Naive thymus-derived CD4-positive, alpha-beta T cell (primary cell): Measurements from ENCODE around the gene MYBPC2. TPM values are rescaled to one million over a fixed set of nuclear protein-coding genes. Genes with fewer than 3 reads are reported as not detected.

Experiments
- ATAC-seq: fragments of 150-1000 bp; cut with Tn5 transposase; 2 replicates; pipeline ENCODE4 v1.10.0; 2021; ENCODE audit warnings: mild to moderate bottlenecking, moderate library complexity
- CTCF ChIA-PET: fragments of 350-600 bp; sonication (Branson Sonifier 250); formaldehyde crosslinking; loops from one replicate; lab custom pipeline; 2021; ENCODE audit warnings: antibody characterized with exemption; lab: Charles Lee
- POLR2A ChIA-PET: fragments of 350-600 bp; sonication (Branson Sonifier 250); formaldehyde crosslinking; loops from one replicate; lab custom pipeline; 2021; ENCODE audit warnings: antibody characterized with exemption, inconsistent platforms; lab: Charles Lee
- DNase-seq, 9 donors: peaks; one replicate each; pipeline versions ENCODE4 v3.0.0 to v3.0.0-alpha.2; 2020 to 2022; ENCODE audit warnings: mixed read lengths in 1 of 9
- H3K27ac ChIP-seq: one replicate; pipeline ENCODE4 v1.7.0; 2013; ENCODE audit warnings: mild to moderate bottlenecking, low read depth, low read length, moderate library complexity
- H3K27me3 ChIP-seq, 2 donors: one replicate each; pipeline ENCODE4 v1.7.0; 2013; ENCODE audit warnings: low read length in 2 of 2, mild to moderate bottlenecking in 2 of 2, moderate library complexity in 2 of 2; ENCODE audit not compliant: control insufficient read depth in 2 of 2, insufficient read depth in 2 of 2
- H3K36me3 ChIP-seq, 3 experiments: 1 replicate in 2 of 3; 2 replicates in 1 of 3; pipeline ENCODE4 v1.7.0; 2013; ENCODE audit warnings: low read length in 3 of 3, mild to moderate bottlenecking in 3 of 3, moderate library complexity in 1 of 3; ENCODE audit not compliant: insufficient read depth in 3 of 3, control insufficient read depth in 2 of 3
- H3K4me1 ChIP-seq, 2 donors: one replicate each; pipeline ENCODE4 v1.7.0; 2013; ENCODE audit warnings: low read length in 2 of 2, mild to moderate bottlenecking in 2 of 2, moderate library complexity in 1 of 2; ENCODE audit not compliant: control insufficient read depth in 2 of 2, insufficient read depth in 2 of 2
- H3K4me3 ChIP-seq: 2 replicates; pipeline ENCODE4 v1.7.0; 2013; ENCODE audit warnings: mild to moderate bottlenecking, low read length
- H3K9me3 ChIP-seq, 3 experiments: 1 replicate in 2 of 3; 2 replicates in 1 of 3; pipeline ENCODE4 v1.7.0; 2013; ENCODE audit warnings: low read length in 3 of 3; ENCODE audit not compliant: control insufficient read depth in 2 of 3
- H3K27ac Mint-ChIP-seq, 9 donors: one replicate each; pipeline ENCODE4 v1.8.0; 2020 to 2022; ENCODE audit warnings: mixed read lengths in 9 of 9, mild to moderate bottlenecking in 8 of 9, moderate library complexity in 5 of 9, inconsistent platforms in 2 of 9
- H3K27me3 Mint-ChIP-seq, 5 donors: one replicate each; pipeline ENCODE4 v1.8.0; 2021 to 2022; ENCODE audit warnings: mixed read lengths in 5 of 5, mild to moderate bottlenecking in 1 of 5
- H3K36me3 Mint-ChIP-seq, 5 donors: one replicate each; pipeline ENCODE4 v1.8.0; 2020 to 2022; ENCODE audit warnings: mixed read lengths in 5 of 5, mild to moderate bottlenecking in 3 of 5, inconsistent platforms in 1 of 5
- H3K4me1 Mint-ChIP-seq, 7 donors: one replicate each; pipeline ENCODE4 v1.8.0; 2020 to 2022; ENCODE audit warnings: mixed read lengths in 7 of 7, mild to moderate bottlenecking in 3 of 7, inconsistent platforms in 1 of 7
- H3K4me3 Mint-ChIP-seq, 10 donors: one replicate each; pipeline ENCODE4 v1.8.0; 2020 to 2022; ENCODE audit warnings: mild to moderate bottlenecking in 10 of 10, mixed read lengths in 10 of 10, moderate library complexity in 6 of 10, inconsistent platforms in 2 of 10
- H3K9me3 Mint-ChIP-seq, 11 donors: one replicate each; pipeline ENCODE4 v1.8.0; 2020 to 2022; ENCODE audit warnings: mixed read lengths in 11 of 11, mild to moderate bottlenecking in 4 of 11, inconsistent platforms in 1 of 11, moderate library complexity in 1 of 11
- intact Hi-C, 2 donors: fragments of 100-400 bp; cut with micrococcal nuclease; formaldehyde crosslinking; loops; one replicate each; pipeline ENCODE4 v1.15.1; 2023
- polyA plus RNA-seq, 2 donors: library from polyadenylated mRNA; unstranded; fragments of 300-500 nt; fragmentation: Illumina TruSeq; gene quantifications; one replicate each; pipeline ENCODE4 v1.2.3, GENCODE V29; 2021
- total RNA-seq, 6 experiments: library from RNA in 5 of 6; stranded (reverse) in 5 of 6; gene quantifications; 1 replicate in 5 of 6; 2 replicates in 1 of 6; pipeline ENCODE4 v1.2.3 and lab custom pipeline; 2021 to 2026

Gene MYBPC2
- total and polyA plus RNA-seq, 7 experiments from 2014 or later, result 0.39 to 0.92 TPM; not detected in 5

DNA sequence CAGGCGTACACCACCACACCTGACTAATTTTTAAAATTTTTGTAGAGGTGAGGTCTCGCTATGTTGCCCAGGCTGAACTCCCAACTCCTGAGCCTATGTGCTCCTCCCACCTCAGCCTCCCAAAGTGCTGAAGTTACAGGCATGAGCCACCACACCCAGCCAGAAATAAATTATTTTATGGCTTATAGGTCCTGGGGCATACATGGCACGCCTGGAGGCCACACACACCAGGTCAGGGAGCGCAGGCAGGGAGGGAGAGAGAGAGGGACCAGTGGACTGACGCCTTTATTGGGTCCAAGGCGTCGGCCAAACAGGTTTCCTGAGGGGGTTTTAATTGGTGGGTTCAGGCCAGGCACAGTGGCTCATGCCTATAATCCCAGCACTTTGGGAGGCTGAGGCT lies 7.1 kb upstream of the MYBPC2 start:
- peaks cover 0 to 8% (median 5%) of the 10 kb centered on the region in 7 donors for H3K4me1 Mint-ChIP-seq
- peaks cover 0 to 4% (median 0%) of the 10 kb centered on the region in 5 donors for H3K36me3 Mint-ChIP-seq
- CTCF ChIA-PET, result no interaction called here
- POLR2A ChIA-PET, result no interaction called here
- peaks cover 8 to 15% (median 9%) of the 10 kb centered on the region in 5 donors for H3K27me3 Mint-ChIP-seq
- H3K4me3 Mint-ChIP-seq, result no peak overlapping the region
- DNase-seq (no peak), ATAC-seq (no peak)
- intact Hi-C loops, result no loop called here
- Histone ChIP-seq H3K27ac (no peak overlapping the region), H3K4me1 (peaks cover 0 to 6% of the 10 kb centered on the region in 2 donors), H3K9me3 (no peaks in the 10 kb centered on the region), H3K4me3 (no peak overlapping the region), H3K36me3 (no peaks in the 10 kb centered on the region), H3K27me3 (no peaks in the 10 kb centered on the region)
- no peaks in the 10 kb centered on the region for H3K9me3 Mint-ChIP-seq
- H3K27ac Mint-ChIP-seq, result no peak overlapping the region

DNA sequence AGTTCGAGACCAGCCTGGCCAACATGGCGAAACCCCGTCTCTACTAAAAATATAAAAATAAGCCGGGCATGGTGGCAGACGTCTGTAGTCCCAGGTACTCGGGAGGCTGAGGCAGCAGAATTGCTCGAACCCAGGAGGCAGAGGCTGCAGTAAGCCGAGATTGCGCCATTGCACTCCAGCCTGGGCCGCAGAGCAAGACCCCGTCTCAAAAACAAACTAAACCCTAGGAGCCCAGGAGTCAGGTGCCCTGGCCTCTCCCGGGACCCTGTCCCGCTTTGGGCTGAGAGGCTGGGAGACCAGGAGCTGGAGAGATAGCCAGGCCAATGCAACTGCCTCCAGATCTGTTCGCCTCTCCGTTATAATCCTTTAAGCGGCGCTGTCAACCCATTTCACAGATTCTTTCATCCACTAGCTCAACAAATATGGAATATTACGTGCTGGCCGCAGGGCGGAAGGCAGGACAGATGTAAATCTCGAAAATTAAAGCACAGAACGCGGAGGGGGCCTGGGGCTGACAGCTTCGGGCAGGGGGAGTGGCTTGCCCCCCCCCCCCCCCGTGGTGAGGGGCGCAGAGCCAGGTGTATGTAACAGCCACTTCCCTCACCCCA lies 5.3 kb upstream of the MYBPC2 start:
- Mint-ChIP-seq H3K36me3 (no peaks in the 10 kb centered on the region), H3K4me3 (peak overlapping the region in 8 of 10 donors; percentile 53 to 80 (median 74)), H3K27me3 (peaks cover 0 to 12% (median 5%) of the 10 kb centered on the region in 5 donors), H3K27ac (peak overlapping the region in 2 of 9 donors; percentile 62 to 72), H3K4me1 (peaks cover 0 to 18% (median 16%) of the 10 kb centered on the region in 7 donors), H3K9me3 (no peaks in the 10 kb centered on the region)
- Histone ChIP-seq H3K4me3 (peak overlapping the region; percentile 27), H3K27ac (peak overlapping the region; percentile 46), H3K36me3 (no peaks in the 10 kb centered on the region), H3K4me1 (peaks cover 0 to 12% of the 10 kb centered on the region in 2 donors), H3K9me3 (no peaks in the 10 kb centered on the region), H3K27me3 (no peaks in the 10 kb centered on the region)
- DNase-seq (no peak), ATAC-seq (no peak)
- intact Hi-C loops, result no loop called here
- POLR2A ChIA-PET, result interaction anchor here (0.6 to 0.8 kb wide), 3 partner anchors 10 to 835 kb away, joined by 3 read pairs; no protein-coding TSS in a partner anchor
- CTCF ChIA-PET, result interaction anchor here (0.7 to 0.8 kb wide), 2 partner anchors 70 to 494 kb away, joined by 3 read pairs; no protein-coding TSS in a partner anchor

DNA sequence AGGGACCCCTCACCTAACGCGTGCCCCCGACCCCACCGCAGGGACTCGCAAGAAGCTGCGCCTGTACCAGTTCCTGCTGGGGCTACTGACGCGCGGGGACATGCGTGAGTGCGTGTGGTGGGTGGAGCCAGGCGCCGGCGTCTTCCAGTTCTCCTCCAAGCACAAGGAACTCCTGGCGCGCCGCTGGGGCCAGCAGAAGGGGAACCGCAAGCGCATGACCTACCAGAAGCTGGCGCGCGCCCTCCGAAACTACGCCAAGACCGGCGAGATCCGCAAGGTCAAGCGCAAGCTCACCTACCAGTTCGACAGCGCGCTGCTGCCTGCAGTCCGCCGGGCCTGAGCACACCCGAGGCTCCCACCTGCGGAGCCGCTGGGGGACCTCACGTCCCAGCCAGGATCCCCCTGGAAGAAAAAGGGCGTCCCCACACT lies 4.7 kb upstream of the MYBPC2 start:
- Histone ChIP-seq H3K27ac (peak overlapping the region; percentile 46), H3K4me3 (peak overlapping the region; percentile 27), H3K27me3 (no peaks in the 10 kb centered on the region), H3K4me1 (peaks cover 0 to 12% of the 10 kb centered on the region in 2 donors), H3K36me3 (no peaks in the 10 kb centered on the region), H3K9me3 (no peaks in the 10 kb centered on the region)
- Mint-ChIP-seq H3K36me3 (no peaks in the 10 kb centered on the region), H3K9me3 (no peaks in the 10 kb centered on the region), H3K27me3 (peaks cover 0 to 15% (median 8%) of the 10 kb centered on the region in 5 donors), H3K4me3 (peak overlapping the region; percentile 53 to 80 (median 74)), H3K27ac (peak overlapping the region in 2 of 9 donors; percentile 12 to 72), H3K4me1 (peaks cover 0 to 20% (median 16%) of the 10 kb centered on the region in 7 donors)
- ATAC-seq (peak; percentile 62), DNase-seq (peak; percentile 30 to 70 (median 49))
- POLR2A ChIA-PET, result interaction anchor here (0.6 to 0.8 kb wide), 2 partner anchors 9 to 304 kb away, joined by 3 read pairs; no protein-coding TSS in a partner anchor
- CTCF ChIA-PET, result interaction anchor here (0.8 kb wide), 1 partner anchor 71 kb away, joined by 3 read pairs; no protein-coding TSS in a partner anchor
- intact Hi-C loops, result no loop called here

DNA sequence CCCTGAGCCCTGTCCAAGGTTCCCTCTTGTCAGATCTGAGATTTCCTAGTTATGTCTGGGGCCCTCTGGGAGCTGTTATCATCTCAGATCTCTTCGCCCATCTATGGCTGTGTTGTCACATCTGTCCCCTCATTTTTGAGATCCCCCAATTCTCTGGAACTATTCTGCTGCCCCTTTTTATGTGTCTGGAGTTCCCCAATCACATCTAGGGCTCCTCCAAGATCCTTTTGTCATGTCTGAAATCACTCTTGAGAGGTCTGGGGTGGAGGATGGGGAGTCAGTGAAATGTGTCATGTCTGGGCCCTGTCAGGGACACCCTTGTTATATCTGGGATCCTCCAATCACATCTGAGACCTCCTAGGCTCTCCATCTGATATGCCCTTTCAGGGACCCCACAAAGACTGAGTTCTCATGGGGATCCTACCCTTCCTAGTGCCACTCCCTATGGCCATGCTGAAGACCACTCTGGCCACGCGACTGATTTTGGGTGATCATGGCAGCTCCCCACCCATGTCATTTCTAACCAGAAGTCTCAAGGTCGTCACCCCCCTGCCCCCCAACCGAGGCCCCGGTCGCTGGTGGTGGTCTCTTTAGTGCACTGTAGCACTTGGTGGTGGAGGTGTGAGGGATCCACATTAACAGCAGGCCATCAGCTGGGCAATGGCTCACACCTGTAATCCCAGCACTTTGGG lies 3.8 kb upstream of the MYBPC2 start:
- ChIA-PET CTCF (no interaction called here), POLR2A (no interaction called here)
- intact Hi-C loops, result no loop called here
- no peaks in the 10 kb centered on the region for H3K36me3 Mint-ChIP-seq
- no peaks in the 10 kb centered on the region for H3K36me3 ChIP-seq
- peaks cover 0 to 19% (median 11%) of the 10 kb centered on the region in 5 donors for H3K27me3 Mint-ChIP-seq
- no peaks in the 10 kb centered on the region for H3K9me3 Mint-ChIP-seq
- no peak overlapping the region for H3K4me3 ChIP-seq
- H3K4me3 Mint-ChIP-seq, result peak overlapping the region in 9 of 10 donors; percentile 55 to 80 (median 72)
- peaks cover 0 to 12% of the 10 kb centered on the region in 2 donors for H3K4me1 ChIP-seq
- H3K27me3 ChIP-seq, result no peaks in the 10 kb centered on the region
- H3K9me3 ChIP-seq, result no peaks in the 10 kb centered on the region
- DNase-seq (no peak), ATAC-seq (no peak)
- H3K4me1 Mint-ChIP-seq, result peaks cover 0 to 23% (median 16%) of the 10 kb centered on the region in 7 donors
- no peak overlapping the region for H3K27ac ChIP-seq
- H3K27ac Mint-ChIP-seq, result peak overlapping the region in 4 of 9 donors; percentile 68 to 73 (median 70)

DNA sequence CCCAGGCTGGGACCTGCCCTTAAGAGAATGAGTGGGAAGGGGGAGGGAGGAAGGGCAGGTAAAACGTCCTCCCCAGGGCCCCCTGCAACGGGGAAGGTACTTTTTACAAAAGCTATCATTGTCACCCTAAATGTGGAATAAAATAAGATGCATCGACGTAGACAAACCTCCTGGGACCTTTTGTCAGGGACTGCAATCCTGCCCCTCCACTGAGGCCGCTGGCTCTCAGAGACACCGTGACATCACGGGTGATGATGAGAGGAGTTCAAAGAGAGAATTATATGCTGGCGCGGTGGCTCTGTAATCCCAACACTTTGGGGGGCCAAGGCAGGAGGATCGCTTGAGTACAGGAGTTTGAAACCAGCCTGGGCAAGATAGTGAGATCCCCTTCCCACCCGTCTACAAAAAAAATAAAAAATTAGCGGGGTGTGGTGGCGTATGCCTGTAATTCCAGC lies 1.8 kb upstream of the MYBPC2 start:
- POLR2A ChIA-PET, result no interaction called here
- DNase-seq, result no peak

More for the DNA sequence above, 1.8 kb upstream of the MYBPC2 start:
- Histone ChIP-seq H3K9me3 (no peaks in the 10 kb centered on the region), H3K4me3 (peak overlapping the region; percentile 61), H3K27ac (peak overlapping the region; percentile 73), H3K4me1 (peaks cover 0 to 12% of the 10 kb centered on the region in 2 donors), H3K27me3 (no peaks in the 10 kb centered on the region), H3K36me3 (no peaks in the 10 kb centered on the region)
- Mint-ChIP-seq H3K27ac (peak overlapping the region in 8 of 9 donors; percentile 52 to 92 (median 86)), H3K4me1 (peaks cover 0 to 23% (median 16%) of the 10 kb centered on the region in 7 donors), H3K4me3 (peak overlapping the region; percentile 87 to 100 (median 92)), H3K27me3 (peaks cover 0 to 19% (median 12%) of the 10 kb centered on the region in 5 donors), H3K36me3 (no peaks in the 10 kb centered on the region), H3K9me3 (no peaks in the 10 kb centered on the region)
- intact Hi-C loops, result loop anchor here (1.0 to 5.0 kb wide), 7 partner anchors 30 to 80 kb away; partner anchors contain the start of genes EMC10 (in 2 of the 2), GARIN5A (in 2 of the 2), JOSD2 (in 2 of the 2) and POLD1 (in 2 of the 2)
- CTCF ChIA-PET, result no interaction called here
- ATAC-seq, result no peak
